ENCODE measurements around the gene CD80.

- TF ChIP-seq ZKSCAN3 (CRISPR knock-in tag; IDR thresholded peaks at IDR 0.05) (no peak), HDAC1 (IDR thresholded peaks at IDR 0.05) (no peak), EZH2 (IDR thresholded peaks at IDR 0.05; ENCODE audit: borderline replicate concordance, low read depth, low read length) (no peak), RAD51 (IDR thresholded peaks at IDR 0.05; ENCODE audit: borderline replicate concordance, low read depth) (no peak), EP300 (IDR thresholded peaks at IDR 0.05; ENCODE audit: low read length) (no peak), ZBTB8A (IDR thresholded peaks at IDR 0.05; ENCODE audit: partially characterized antibody) (no peak), GABPA (tag; conservative IDR thresholded peaks at IDR 0.05; ENCODE audit: low read depth) (no peak), SRSF7 (optimal IDR thresholded peaks at IDR 0.05; ENCODE audit: low read depth, low read length) (no peak), NFRKB (IDR thresholded peaks at IDR 0.05; ENCODE audit: low read depth) (no peak)
- TF ChIP-seq, protein P1, sequence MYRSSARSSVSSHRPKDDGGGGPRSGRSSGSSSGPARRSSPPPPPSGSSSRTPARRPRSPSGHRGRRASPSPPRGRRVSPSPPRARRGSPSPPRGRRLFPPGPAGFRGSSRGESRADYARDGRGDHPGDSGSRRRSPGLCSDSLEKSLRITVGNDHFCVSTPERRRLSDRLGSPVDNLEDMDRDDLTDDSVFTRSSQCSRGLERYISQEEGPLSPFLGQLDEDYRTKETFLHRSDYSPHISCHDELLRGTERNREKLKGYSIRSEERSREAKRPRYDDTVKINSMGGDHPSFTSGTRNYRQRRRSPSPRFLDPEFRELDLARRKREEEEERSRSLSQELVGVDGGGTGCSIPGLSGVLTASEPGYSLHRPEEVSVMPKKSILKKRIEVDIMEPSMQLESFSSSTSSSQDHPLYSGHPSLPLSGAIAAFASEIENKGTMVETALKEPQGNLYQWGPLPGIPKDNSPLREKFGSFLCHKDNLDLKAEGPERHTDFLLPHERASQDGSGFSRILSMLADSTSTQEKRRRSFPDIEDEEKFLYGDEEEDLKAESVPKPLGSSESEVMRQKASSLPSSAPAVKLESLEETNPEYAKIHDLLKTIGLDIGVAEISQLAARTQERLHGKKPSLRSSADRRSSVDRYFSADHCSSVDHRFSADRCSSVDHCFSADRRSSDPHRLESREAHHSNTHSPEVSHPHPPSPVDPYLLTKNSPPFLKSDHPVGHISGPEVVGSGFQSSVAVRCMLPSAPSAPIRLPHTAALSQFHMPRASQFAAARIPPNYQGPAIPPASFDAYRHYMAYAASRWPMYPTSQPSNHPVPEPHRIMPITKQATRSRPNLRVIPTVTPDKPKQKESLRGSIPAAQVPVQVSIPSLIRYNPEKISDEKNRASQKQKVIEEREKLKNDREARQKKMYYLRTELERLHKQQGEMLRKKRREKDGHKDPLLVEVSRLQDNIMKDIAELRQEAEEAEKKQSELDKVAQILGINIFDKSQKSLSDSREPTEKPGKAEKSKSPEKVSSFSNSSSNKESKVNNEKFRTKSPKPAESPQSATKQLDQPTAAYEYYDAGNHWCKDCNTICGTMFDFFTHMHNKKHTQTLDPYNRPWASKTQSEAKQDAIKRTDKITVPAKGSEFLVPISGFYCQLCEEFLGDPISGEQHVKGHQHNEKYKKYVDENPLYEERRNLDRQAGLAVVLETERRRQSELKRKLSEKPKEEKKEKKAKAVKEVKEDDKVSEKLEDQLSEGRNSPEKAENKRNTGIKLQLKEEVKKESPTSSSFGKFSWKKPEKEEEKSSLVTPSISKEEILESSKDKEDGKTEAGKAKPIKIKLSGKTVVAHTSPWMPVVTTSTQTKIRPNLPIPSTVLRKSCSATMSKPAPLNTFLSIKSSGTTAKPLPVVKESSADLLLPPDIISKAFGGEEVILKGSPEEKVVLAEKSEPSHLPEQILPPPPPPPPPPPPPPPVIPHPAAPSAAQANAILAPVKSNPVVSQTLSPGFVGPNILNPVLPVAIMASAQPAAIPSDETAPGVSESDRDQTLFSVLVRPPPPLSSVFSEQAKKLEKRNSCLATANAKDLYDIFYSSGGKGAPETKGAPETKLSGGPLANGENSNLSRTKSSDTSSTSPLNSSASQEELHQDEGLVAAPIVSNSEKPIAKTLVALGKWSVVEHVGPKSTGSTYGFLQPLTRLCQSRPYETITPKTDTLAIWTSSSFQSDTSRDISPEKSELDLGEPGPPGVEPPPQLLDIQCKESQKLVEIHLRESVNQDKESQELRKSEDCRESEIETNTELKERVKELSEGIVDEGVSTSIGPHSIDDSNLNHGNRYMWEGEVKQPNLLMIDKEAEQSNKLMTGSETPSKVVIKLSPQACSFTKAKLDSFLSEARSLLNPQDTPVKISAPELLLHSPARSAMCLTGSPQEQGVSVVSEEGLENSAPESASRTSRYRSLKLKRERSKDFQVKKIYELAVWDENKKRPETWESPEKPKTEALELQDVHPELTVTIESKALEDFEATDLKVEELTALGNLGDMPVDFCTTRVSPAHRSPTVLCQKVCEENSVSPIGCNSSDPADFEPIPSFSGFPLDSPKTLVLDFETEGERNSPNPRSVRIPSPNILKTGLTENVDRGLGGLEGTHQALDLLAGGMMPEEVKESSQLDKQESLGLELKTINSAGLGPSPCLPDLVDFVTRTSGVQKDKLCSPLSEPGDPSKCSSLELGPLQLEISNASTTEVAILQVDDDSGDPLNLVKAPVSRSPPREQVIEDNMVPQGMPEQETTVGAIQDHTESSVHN (IDR thresholded peaks at IDR 0.05; ENCODE audit: borderline replicate concordance in 1 of 2, low read depth in 1 of 2): no peak
- TF ChIP-seq, protein P2, sequence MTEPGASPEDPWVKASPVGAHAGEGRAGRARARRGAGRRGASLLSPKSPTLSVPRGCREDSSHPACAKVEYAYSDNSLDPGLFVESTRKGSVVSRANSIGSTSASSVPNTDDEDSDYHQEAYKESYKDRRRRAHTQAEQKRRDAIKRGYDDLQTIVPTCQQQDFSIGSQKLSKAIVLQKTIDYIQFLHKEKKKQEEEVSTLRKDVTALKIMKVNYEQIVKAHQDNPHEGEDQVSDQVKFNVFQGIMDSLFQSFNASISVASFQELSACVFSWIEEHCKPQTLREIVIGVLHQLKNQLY (CRISPR knock-in tag; conservative IDR thresholded peaks at IDR 0.05): no peak
These were observed 49.1 kb upstream of the CD80 start for GRCh38 chr3:119608405-119609000.

Data from K562 (cell line).